Activated CD8-positive, alpha-beta memory T cell treated with anti-CD3 and anti-CD28 coated beads for 4 hours (primary cell): Measurements from ENCODE around the gene ELAVL4.

Experiments
- DNase-seq, 2 donors: peaks; one replicate each; pipeline ENCODE4 v3.0.0-alpha.2; 2020; ENCODE audit warnings: low read depth in 2 of 2

The ELAVL4 gene

GRCh38 chr1:50108497-50109059 is at the start of gene ELAVL4:
ELAVL4 (plus strand) TSS chr1:50108920; CDS start chr1:50109190, 270 bp downstream.
- DNase-seq = no peak

- no peak for DNase-seq
Observed at GRCh38 chr1:50060279-50060678, 48.4 kb upstream of the ELAVL4 start.

- no peak for DNase-seq
Observed at GRCh38 chr1:50066806-50067205, 41.9 kb upstream of the ELAVL4 start.

- DNase-seq = no peak
Observed at GRCh38 chr1:50074931-50075330, 33.8 kb upstream of the ELAVL4 start.

GRCh38 chr1:50077273-50077672 is 31.4 kb upstream of the ELAVL4 start:
- no peak for DNase-seq

GRCh38 chr1:50080904-50081586 is 27.7 kb upstream of the ELAVL4 start:
- no peak for DNase-seq

- no peak for DNase-seq
Observed at GRCh38 chr1:50084389-50084788, 24.3 kb upstream of the ELAVL4 start.

GRCh38 chr1:50091068-50091467 is 17.7 kb upstream of the ELAVL4 start:
- DNase-seq = no peak

- no peak for DNase-seq
Observed at GRCh38 chr1:50095716-50096115, 13.0 kb upstream of the ELAVL4 start.

GRCh38 chr1:50097021-50097679 is 11.6 kb upstream of the ELAVL4 start:
- DNase-seq = no peak

GRCh38 chr1:50097791-50098190 is 10.9 kb upstream of the ELAVL4 start:
- DNase-seq = no peak

GRCh38 chr1:50098591-50099021 is 10.1 kb upstream of the ELAVL4 start:
- DNase-seq = no peak

GRCh38 chr1:50099654-50100053 is 9.1 kb upstream of the ELAVL4 start:
- no peak for DNase-seq

GRCh38 chr1:50103615-50104081 is 5.1 kb upstream of the ELAVL4 start:
- no peak for DNase-seq

GRCh38 chr1:50105433-50105832 is 3.3 kb upstream of the ELAVL4 start:
- no peak for DNase-seq

- no peak for DNase-seq
Observed at GRCh38 chr1:50106095-50106761, 2.5 kb upstream of the ELAVL4 start.

GRCh38 chr1:50109116-50109515 is 396 bp downstream of the ELAVL4 start:
- no peak for DNase-seq

GRCh38 chr1:50109647-50110075 is 941 bp downstream of the ELAVL4 start:
- no peak for DNase-seq

GRCh38 chr1:50110151-50110550 is 1.4 kb downstream of the ELAVL4 start:
- DNase-seq = no peak

- no peak for DNase-seq
Observed at GRCh38 chr1:50110656-50111055, 1.9 kb downstream of the ELAVL4 start.

GRCh38 chr1:50111503-50111902 is 2.8 kb downstream of the ELAVL4 start:
- DNase-seq = no peak

GRCh38 chr1:50112193-50112592 is 3.5 kb downstream of the ELAVL4 start:
- no peak for DNase-seq
